GM12875 (cell line): ENCODE measurements around the gene KLC3.

Experiments
- H3K4me3 ChIP-seq: one replicate; pipeline ENCODE4 v1.5.1; 2011; ENCODE audit warnings: low read depth, low read length, control low read depth
- TF ChIP-seq, protein P1 (sequence below): IDR thresholded peaks from 2 replicates; pipeline ENCODE4 v1.5.1; 2011; ENCODE audit warnings: low read depth, mild to moderate bottlenecking, control low read depth, inconsistent platforms, low read length, moderate library complexity, borderline replicate concordance; ENCODE audit not compliant: insufficient read depth

The KLC3 gene

GRCh38 chr19:45340899-45341453 is 426 bp downstream of the KLC3 start:
- no peak overlapping the region for H3K4me3 ChIP-seq
- TF ChIP-seq, protein P1, sequence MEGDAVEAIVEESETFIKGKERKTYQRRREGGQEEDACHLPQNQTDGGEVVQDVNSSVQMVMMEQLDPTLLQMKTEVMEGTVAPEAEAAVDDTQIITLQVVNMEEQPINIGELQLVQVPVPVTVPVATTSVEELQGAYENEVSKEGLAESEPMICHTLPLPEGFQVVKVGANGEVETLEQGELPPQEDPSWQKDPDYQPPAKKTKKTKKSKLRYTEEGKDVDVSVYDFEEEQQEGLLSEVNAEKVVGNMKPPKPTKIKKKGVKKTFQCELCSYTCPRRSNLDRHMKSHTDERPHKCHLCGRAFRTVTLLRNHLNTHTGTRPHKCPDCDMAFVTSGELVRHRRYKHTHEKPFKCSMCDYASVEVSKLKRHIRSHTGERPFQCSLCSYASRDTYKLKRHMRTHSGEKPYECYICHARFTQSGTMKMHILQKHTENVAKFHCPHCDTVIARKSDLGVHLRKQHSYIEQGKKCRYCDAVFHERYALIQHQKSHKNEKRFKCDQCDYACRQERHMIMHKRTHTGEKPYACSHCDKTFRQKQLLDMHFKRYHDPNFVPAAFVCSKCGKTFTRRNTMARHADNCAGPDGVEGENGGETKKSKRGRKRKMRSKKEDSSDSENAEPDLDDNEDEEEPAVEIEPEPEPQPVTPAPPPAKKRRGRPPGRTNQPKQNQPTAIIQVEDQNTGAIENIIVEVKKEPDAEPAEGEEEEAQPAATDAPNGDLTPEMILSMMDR, result no peak

DNA sequence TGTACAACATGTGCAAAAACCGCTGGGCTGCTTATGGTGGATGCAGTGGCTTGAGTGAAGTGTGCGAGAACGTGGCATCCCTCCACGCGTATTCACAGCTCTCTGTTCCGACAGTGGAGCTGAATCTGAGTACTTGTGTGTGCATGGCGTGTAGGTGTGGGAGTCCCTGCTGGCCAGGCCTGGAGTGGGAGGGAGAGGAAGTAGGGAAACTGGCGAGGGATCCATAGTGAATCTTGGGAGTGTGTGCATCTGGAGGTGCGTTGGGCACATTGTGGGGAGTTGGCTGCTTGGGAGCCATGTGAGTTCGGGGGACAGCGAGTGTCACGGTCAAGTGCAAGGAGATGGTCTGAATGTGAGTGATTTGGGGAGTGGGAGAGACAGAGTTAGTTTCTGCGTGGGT is 2.4 kb downstream of the KLC3 start:
- TF ChIP-seq, protein P1, result no peak
- no peak overlapping the region for H3K4me3 ChIP-seq

- TF ChIP-seq, protein P1, result no peak
Observed at GRCh38 chr19:45344621-45345505, 4.3 kb downstream of the KLC3 start.

DNA sequence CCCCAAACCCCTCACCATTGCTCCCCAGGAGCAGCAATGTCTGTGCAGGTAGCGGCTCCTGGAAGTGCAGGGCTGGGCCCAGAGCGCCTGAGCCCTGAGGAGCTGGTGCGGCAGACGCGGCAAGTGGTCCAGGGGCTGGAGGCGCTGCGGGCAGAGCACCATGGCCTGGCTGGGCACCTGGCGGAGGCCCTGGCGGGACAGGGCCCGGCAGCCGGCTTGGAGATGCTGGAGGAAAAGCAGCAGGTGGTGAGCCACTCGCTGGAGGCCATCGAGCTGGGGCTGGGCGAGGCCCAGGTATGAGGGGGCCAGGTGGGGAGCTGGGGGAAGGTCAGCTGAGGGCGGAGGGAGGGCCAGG is 4.9 kb downstream of the KLC3 start:
- TF ChIP-seq, protein P1, result no peak
- H3K4me3 ChIP-seq, result no peak overlapping the region

More at GRCh38 chr19:45344621-45345505, 4.3 kb downstream of the KLC3 start:
- H3K4me3 ChIP-seq, result no peak overlapping the region

DNA sequence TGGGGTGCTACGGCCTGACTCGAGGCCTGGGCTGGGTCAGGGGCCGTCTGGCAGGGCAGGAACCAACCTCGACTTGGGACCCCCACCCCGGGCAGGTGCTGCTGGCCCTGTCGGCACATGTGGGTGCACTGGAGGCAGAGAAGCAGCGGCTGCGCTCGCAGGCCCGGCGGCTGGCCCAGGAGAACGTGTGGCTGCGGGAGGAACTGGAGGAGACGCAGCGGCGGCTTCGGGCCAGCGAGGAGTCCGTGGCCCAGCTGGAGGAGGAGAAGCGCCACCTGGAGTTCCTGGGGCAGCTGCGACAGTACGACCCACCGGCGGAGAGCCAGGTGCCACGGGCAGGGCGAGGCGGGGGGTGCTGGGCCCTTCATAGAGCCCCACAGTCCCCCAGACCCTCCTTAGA is 5.9 kb downstream of the KLC3 start:
- no peak overlapping the region for H3K4me3 ChIP-seq

DNA sequence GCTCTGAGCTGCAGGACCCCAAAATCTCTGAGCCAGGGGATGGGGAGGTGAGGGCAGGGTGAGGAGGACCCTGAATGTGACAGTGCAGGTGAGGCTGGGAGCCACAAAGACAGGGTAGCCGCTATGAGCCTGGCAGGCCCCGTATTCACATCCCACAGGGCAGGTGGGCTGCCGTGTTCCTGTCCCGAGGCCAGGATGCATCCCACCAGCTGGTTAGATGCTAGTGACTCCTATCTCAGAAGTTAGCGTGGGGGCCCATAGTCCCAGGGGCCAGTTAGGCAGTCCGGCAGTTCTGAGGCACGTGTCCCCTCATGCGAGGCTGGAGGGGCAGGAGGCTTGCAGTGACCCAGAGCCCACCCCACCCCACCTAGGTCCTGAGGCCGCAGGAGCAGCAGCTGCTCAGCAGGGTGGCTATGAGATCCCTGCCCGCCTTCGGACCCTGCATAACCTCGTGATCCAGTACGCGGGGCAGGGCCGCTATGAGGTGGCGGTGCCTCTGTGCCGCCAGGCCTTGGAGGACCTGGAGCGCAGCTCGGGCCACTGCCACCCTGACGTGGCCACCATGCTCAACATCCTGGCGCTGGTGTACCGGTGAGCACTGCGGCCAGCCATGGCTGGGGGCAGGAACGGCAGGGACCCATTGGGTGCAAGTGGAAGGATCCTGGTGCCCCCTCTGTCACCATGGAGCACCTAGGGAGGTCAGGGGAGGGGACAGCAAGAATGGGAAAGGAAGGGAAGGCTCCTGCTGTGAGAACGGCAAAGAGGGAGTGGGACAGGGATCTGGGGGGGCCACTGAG is 7.2 kb downstream of the KLC3 start:
- TF ChIP-seq, protein P1, result no peak
- no peak overlapping the region for H3K4me3 ChIP-seq

More for the DNA sequence above, 5.9 kb downstream of the KLC3 start:
- TF ChIP-seq, protein P1, result no peak
